NCI-H2107 (cell line): Measurements from ENCODE around the gene SLC39A8.
"Not testable (repeated sequence)": the region's sequence is repeated elsewhere in the genome, so short reads cannot be mapped to it uniquely, and the experiment has no call there.

Experiments used
- DNase-seq: peaks from one replicate; lab custom pipeline; 2025; lab: John Stamatoyannopoulos, UW

Gene SLC39A8

DNA sequence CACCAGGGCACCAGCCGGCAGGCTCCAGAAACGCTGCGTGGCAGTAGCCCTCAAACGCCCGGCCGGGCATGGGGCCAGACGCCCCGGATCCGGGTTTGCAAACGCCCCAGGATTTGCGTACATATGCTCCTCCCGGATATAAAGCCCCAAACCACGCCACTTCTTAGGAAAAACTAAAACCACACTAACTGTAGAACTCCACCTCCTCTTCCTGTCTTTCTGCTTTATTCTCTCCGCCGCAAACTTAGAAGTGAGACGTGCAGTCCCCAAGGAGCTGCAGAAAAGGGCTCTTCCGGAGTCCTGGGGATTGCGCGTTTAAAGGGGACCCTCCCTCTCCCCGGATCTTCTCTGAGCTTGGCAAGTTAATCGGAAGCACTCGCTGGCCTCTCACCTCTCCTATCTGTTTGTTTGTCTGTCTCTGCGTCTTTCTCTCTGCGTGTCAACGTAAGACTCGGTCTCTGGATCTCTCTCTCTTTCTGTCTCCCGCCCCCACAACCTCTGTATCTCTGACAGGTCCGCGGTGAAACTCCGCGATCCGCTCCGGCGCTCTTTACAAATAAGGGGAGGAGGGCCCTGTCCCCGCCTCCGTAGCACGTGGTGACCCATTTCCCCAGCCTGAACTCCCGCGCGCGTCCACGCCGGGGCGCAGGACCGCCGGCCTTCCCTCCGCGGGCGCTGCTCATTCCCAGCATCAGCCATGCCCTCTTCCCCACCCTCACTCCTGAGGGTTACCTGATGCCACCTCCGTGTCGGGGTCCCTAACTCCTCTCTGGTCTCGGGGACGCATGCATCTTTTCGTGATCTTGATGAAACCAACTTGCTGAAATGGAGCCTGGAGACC is at the start of gene SLC39A8:
SLC39A8 (minus strand) TSS at position 529 of the 841 bp plus-strand sequence. CDS start 820 bp downstream, outside the sequence.
- peak; percentile 17 for DNase-seq

DNA sequence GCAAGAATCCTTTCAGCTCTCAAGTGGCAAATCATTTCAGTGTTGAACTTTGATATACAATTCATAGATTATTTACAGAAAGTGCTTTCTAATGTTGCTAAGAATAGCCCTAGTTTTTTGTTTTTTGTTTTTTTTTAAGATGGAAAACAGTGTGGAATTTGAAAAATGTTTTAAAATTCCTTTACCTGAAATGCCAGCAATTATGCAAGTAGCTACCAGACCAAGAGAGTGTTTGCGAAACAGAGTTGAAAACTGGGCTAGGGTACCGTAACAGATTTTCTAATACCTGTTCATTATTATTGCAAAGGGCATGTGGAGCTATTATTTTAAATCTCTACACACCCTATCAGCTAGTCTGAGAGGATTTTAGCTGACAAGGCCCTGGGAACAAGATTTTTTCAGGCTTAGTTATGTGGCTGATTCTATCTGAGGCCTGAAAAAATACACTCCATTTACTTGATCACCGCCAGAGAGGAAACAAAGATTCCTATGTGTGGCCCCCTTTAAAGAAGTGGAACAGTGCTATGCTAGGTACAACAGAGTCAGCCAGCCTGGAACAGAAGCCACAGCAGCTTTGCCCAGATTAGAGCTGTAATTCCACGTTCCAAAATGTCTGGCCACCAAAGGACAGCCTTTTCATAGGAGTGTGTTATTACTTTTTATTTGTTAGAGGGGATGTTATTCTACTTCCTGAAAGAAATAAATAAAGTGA is 46.9 kb upstream of the SLC39A8 start:
- DNase-seq = no peak

DNA sequence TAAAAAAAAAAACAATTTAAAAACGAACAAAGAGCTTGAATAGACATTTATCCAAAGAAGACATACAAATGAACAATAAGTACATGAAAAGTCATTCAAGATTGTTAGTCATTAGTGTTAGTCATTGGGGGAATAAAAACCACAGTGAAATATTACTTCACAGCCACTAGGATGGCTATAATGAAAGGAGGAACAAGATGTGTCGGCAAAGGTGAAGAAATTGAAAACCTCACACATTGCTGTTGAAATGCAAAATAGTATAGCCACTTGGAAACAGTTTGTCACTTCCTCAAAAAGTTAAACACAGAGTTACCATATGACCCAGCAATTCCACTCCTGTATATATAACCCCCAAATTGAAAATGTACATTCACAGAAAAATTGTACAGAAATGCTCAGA is 45.2 kb upstream of the SLC39A8 start:
- DNase-seq = no peak

DNA sequence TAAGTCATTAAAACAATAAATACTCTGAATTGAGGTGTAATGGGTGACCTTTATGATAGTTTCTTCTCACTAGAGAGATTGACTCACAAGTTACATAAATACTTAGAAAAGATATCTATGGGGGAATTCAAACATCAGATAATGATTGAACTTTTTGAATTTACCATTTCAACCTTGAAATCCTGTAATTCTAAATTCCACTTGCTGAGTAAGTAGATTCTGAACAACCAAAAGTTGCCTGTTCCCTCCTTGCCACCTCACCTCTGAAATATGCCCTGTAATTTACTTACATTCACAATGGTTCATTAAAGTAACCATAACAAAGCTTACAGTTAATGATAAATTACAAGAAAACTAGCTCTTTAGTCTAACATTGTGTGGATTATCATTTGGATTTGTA is 43.3 kb upstream of the SLC39A8 start:
- no peak for DNase-seq

DNA sequence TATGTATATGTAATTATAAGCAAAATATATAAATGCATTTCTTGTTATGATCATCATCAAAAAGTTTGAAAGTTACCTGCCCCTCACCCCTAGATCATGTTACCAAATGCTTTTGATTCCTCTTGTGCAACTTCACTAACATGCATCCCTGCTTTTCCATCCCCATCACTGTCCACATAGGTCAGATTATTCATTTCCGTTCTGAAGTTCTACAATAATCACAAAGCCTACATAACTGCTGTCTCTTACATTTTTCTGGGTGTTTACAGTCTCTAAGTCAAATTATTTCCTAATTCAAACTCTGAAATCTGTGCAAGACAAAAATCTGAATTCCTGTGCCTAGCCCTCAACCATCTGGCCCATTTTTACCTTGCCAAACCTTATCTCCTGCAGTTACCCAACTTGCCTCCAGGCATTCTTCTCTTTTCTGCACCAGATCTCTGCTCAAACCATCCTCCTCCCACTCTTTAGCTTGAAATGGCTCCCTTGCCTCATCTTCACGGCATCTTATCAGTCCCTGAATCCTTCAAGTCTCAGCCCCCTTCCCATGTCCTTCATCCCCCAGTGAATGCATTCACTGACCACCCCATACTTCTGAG is 42.4 kb upstream of the SLC39A8 start:
- DNase-seq = no peak

DNA sequence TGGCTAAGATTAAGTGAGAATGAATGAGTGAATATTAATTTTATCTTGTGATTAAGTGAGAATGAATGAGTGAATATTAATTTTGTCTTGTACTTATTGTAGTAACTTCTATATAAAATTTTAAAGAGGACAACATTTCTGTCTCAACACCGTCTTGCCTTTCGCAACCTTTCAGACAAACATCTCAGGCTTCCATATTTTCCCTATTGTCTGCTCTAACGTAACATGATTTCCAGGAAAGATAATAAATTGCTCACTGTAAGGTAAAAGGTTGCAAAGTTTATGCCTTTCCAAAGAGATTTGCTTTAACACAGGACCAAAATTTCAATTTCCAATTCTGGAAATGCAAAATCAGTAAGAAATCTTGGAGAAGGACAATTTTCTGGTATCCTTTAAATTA is 41.7 kb upstream of the SLC39A8 start:
- no peak for DNase-seq

DNA sequence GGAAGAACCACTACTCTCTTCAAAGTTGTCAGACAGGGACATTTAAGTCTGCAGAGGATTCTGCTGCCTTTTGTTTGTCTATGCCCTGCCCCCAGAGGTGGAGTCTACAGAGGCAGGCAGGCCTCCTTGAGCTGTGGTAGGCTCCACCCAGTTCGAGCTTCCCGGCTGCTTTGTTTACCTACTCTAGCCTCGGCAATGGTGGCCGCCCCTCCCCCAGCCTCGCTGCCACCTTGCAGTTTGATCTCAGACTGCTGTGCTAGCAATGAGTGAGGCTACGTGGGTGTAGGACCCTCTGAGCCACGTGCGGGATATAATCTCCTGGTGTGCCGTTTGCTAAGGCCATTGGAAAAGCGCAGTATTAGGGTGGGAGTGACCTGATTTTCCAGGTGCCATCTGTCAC is 35.0 kb upstream of the SLC39A8 start:
- not testable (repeated sequence) for DNase-seq

DNA sequence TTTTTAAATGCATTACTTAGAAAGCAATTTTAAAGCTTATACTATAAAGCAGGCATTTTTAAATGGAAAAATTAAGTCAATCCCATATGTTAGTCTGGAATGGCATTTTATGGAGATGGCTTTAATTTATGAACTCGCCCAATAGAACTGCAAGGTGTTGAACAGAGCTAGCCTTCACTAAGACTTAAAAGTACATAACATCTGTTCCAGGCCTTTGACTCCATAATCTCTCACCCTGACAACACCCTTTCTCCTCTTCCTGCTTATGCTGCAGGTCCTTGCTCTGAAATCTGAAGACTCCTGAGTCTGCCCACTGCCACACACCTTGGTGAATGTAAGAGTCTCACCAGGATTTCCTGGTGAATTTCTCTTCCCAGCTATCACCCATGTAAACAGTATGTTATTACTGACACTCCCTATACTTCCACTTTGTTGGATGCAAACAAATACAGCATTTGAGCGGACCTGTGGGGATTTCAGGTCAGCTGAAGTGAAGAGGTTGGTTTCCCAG is 17.7 kb upstream of the SLC39A8 start:
- DNase-seq = no peak

DNA sequence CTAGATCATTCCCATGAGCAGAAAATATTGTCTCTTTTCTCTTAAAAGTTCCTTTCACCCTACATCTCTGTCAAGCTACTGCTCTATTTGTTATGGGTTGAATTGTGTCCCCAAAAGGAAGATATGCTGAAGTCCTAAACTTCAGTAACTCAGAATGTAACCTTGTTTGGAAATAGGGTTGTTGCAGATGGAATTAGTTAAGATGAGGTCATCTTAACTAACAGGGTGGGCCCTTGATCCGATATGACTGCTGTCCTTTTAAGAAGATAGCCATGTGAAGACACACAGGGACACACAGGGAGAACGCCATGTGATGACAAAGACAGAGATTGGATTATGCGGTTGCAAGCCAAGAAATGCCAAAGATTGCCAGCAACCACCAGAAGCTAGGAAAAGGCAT is 12.8 kb upstream of the SLC39A8 start:
- no peak for DNase-seq

DNA sequence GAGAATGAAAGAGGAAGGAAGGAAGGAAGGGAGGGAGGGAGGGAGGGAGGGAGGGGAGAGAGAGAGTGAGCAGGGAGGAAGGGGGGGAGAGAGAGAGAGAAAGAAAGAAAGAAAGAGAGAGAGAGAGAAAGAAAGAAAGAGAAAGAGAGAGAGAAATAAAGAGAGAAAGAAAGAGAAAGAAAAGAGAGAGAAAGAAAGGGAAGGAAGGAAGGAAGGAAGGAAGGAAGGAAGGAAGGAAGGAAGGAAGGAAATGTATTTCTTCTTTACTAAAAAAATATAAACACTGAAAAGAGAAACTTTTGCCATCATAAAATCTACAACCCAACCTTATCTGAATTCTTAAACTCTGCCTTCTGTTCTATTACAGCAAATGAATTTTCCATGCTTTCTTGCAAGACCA is 12.4 kb upstream of the SLC39A8 start:
- not testable (repeated sequence) for DNase-seq

DNA sequence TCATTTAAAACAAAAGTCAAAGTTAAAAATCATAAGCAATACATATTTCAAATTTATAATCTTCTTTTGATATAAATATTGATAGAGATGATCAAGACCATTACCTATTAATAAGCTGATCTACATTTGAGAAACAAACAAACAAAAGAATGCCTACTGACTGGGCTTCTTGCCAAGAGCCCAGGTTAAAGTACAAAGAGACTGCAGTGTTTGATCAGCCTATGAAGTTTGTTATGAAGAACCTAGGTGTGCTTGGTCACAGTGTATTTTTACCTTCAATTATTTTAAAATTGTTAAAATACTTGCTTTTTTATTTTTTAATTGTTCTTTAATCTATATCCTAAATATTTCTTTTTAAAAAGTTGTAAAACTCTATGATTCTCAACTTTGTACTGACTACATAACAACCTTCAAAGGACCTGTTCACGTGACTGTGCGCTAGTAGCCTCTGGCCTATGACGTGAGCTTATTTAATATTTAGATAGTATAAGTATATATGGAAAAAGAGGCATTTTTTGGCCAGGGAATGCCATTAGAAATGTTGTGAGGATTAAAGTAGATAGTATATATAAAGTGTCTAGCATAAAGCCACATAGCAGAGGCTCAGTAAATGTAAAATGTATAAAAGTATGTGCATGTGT is 11.4 kb upstream of the SLC39A8 start:
- no peak for DNase-seq

DNA sequence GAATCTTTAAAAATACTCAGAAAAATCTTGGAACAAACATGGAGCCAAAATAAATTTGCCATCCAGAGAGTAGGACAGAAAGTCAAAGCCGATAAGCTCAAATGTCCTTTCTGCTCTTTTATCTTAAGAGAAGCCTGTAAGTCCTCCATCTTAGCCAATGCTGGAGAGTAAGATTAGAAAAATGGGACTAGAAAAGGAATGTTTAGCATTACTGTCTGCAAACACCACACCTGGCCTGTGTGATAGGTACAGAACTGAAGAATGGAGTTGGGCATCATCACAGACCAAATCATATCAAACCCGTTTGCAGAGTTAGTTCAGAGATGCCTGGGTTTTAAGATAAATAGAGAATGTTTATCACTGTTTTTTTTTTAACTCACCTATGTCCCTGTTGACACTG is 10.5 kb upstream of the SLC39A8 start:
- no peak for DNase-seq

DNA sequence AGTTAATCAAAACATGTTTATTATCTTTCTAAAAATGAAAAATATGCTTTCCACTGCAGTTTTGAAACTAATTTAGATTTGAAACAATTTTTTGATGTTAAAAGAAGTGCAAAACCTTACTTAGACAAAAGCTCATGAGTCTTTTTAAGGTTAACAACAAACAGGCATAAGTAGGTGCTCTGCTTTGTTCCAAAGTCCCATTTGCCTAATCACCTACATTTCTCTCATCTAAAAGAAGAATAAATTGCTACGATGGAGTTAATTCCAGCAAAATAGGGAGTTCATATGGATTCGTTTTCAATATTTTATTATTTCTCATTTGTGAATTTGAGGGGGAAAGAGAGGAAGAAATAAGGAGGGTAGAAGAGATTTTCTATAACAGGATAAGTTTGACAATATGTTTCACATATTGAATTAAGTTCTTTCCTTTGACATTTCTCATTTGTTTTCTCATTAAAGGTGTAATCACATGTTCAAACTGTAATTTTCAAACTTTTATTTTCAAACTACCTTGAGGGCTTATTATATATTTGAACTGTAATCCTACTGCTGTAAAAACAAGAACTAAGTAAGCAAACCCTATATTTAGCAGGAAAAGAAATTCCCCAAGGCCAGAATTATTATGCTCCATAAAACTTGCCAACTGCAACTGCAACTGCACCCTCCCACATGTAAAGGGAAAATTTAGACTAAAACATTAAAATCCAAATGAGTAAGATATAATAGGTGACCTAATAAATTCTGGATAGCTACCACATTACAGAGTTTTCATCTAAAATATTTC is 9.6 kb upstream of the SLC39A8 start:
- DNase-seq = no peak

DNA sequence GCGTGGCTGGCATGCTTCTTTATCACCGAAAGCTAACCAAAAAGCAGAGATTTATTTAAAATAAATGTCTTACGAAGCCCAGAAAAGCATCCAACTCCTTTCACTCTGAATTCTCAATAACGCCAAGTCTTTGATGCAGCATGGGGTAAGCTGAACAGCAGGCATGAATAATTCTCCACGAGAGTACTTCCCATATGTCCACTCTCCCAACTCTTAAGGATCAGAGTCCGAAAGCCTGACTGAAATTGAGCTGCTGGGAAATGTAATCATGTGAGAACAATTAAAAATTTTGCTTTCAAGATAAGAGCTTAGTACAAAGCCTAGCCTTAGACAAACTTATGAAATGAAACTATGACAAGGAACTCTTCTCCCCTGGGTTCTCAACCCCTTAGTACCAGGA is 7.5 kb upstream of the SLC39A8 start:
- no peak for DNase-seq

DNA sequence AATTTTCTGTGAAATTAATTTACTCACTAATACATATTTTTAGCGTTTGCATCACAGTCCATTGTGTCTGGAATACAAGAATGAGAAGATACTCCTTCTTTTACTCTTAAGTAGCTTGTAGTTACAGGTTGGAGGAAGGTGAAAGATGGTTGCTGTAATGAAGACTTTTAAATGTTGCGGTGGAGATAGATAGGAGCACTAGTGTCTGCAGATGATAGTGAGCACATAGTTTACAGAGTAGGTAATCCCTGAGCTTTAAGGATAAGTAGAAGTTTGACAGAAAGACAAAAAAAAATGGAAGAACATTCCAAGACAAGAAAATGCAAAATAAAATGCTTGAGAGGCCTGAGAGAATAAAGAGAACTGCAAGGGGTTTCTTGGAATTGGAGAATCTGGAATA is 5.4 kb upstream of the SLC39A8 start:
- no peak for DNase-seq

DNA sequence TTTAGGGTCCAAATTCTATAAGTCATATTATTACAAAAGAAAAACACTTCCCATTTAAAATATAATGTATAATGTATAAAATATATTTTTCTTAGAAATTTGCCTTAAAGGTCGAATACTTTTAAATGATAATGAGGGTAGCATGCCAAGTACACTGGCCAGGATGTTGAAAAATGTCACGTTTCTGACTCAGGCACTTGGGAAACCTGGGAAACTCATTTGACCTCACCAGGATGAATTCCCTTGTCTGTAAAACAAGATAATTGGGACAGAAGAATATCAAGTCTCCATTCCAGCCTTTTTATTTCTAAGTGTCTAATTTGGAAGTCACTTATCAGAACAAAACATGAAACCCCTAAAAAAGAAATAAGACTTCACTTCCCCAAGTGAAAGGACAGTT is 3.4 kb upstream of the SLC39A8 start:
- no peak for DNase-seq

DNA sequence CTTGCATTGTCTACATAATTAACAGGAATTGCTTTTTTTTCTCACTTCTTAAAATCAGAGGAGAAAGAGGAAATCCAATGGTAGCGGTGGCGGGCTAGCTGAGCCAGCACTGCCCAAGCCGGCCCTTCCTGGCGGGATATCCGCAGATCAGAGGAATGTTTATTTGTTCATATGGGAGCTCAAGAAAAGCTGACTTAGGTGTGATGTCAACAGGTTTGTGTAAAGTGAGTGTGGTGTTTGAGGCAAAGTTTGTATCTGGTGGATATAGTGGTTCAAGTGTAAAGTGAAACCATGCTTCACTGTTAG is 466 bp upstream of the SLC39A8 start:
- DNase-seq = no peak

DNA sequence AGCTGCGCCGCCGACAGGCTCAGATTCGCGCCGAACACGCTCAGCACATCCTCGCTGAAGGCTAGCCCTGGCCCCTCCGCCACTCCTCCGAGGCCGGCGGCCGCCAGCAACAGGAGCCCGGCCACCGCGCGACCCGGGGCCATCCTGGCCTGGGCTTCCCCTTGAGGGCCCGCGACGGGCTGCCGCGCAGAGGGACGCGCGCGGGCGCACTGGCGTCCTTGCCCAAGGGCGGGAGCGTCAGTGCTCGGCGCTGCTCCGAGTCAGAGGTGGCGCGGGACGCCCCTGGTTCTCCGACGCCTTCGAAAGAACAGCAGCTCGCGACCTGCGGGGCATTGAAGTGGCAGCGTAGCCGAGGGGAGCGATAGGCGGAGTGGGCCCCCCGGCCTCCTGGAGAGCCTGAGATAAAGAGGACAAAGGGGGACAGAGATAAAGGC is 745 bp downstream of the SLC39A8 start:
- no peak for DNase-seq

DNA sequence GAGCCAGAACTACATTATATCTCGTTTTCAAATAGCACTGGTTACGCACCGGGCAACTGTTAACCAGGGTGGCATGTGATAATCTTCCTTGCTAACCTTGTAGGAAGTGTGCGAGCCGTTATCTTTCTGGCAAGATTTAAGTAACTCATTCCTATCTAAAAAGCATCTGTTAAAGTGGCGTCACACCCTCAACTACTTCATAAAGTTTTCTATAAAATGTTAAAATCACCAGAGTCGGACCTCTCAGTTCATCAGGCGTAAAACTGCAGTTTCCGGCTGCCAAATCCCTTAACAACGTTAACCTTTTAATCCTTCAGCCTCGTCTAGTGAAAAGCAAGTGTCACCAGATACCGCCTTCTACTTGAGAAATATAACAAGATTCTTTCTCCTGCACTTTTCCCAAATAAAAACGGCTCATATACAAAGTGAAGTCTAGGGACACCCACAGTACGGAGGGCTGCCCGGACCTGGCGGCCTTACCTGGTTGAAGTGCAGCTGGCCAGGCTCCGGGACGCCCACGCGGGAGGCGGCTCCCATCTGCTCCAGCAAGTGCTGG is 1.2 kb downstream of the SLC39A8 start:
- DNase-seq = no peak

DNA sequence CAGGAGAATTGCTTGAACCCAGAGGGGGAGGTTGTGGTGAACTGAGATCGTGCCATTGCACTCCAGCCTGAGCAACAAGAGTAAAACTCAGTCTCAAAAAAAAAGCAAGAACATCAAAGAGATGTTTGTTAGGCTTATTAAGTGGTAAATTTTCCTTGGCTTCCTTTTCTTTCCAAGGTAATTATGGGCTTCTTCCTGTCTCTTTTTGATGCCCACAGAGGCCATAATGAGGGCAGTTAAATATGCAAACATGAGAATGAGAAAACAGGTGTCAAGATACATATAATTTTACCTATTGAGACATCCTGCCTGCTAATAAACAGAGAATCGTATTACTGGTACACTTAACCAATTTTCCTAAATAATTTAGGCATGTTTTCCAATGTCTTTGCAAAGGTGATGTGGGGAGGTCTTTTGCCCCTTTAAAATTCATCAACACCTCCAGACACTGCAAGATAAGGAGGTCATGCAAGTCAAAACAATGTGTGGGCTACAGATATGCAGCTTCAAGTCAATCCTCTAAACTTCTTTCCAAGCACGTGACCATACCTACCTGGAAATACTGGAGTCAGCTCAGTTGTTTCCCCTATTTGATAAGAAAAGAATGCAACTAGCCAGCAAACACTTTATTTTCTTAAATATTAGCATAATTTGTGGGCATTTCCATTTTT is 2.7 kb downstream of the SLC39A8 start:
- DNase-seq = no peak

DNA sequence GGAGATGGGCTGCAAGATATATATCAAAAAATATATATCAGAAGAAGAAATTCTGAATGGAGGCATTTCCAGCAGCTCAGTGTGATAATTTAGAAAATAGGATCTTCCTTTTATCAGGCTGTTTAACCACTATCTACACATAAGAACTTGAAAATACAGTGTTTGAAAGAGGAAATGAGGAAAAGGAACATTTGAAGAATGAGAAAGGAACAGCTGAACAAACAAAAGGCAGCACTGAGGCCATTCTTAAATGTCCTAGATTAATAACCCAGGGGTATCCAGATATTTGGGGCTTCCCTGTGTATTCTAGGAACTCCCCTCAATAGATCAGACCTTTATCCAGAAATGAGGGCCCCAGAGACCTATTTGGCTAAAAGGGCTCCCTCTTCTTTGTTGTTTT is 4.1 kb downstream of the SLC39A8 start:
- no peak for DNase-seq
